ENCODE measurements around the gene PCDHGA4. TPM values are rescaled to one million over a fixed set of nuclear protein-coding genes. Genes with fewer than 3 reads are reported as not detected.
A peak's percentile ranks its signal among the peaks of the same experiment; 100 is the strongest.
"Not testable (repeated sequence)": the region's sequence is repeated elsewhere in the genome, so short reads cannot be mapped to it uniquely, and the experiment has no call there.

The PCDHGA4 gene
- total RNA-seq, 1 donor from 2014 or later = 0.75 TPM

DNA sequence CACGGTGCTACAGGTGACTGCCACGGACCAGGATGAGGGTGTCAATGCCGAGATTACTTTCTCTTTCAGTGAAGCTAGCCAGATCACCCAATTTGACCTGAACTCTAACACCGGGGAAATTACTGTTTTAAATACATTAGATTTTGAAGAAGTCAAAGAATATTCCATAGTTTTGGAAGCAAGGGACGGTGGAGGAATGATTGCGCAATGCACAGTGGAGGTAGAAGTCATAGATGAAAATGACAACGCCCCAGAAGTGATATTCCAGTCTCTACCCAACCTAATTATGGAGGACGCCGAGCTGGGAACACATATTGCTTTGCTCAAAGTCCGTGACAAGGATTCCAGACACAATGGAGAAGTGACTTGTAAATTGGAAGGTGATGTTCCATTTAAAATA, 33.8 kb downstream of the PCDHGA4 start:
- intact Hi-C loops (cut with micrococcal nuclease) = no loop called here
- TF ChIP-seq, protein P1, sequence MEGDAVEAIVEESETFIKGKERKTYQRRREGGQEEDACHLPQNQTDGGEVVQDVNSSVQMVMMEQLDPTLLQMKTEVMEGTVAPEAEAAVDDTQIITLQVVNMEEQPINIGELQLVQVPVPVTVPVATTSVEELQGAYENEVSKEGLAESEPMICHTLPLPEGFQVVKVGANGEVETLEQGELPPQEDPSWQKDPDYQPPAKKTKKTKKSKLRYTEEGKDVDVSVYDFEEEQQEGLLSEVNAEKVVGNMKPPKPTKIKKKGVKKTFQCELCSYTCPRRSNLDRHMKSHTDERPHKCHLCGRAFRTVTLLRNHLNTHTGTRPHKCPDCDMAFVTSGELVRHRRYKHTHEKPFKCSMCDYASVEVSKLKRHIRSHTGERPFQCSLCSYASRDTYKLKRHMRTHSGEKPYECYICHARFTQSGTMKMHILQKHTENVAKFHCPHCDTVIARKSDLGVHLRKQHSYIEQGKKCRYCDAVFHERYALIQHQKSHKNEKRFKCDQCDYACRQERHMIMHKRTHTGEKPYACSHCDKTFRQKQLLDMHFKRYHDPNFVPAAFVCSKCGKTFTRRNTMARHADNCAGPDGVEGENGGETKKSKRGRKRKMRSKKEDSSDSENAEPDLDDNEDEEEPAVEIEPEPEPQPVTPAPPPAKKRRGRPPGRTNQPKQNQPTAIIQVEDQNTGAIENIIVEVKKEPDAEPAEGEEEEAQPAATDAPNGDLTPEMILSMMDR (IDR thresholded peaks at IDR 0.05) = no peak
- Mint-ChIP-seq H3K4me3 (no peak overlapping the region), H3K36me3 (ENCODE audit: low read depth) (peaks cover 2% of the 10 kb centered on the region), H3K9me3 (peaks cover 29% of the 10 kb centered on the region), H3K4me1 (no peaks in the 10 kb centered on the region), H3K27me3 (peaks cover 60% of the 10 kb centered on the region), H3K27ac (no peak overlapping the region)
- ATAC-seq (ENCODE audit: low read depth) (no peak), DNase-seq (no peak)
- ChIA-PET POLR2A (no interaction called here), CTCF (no interaction called here)

DNA sequence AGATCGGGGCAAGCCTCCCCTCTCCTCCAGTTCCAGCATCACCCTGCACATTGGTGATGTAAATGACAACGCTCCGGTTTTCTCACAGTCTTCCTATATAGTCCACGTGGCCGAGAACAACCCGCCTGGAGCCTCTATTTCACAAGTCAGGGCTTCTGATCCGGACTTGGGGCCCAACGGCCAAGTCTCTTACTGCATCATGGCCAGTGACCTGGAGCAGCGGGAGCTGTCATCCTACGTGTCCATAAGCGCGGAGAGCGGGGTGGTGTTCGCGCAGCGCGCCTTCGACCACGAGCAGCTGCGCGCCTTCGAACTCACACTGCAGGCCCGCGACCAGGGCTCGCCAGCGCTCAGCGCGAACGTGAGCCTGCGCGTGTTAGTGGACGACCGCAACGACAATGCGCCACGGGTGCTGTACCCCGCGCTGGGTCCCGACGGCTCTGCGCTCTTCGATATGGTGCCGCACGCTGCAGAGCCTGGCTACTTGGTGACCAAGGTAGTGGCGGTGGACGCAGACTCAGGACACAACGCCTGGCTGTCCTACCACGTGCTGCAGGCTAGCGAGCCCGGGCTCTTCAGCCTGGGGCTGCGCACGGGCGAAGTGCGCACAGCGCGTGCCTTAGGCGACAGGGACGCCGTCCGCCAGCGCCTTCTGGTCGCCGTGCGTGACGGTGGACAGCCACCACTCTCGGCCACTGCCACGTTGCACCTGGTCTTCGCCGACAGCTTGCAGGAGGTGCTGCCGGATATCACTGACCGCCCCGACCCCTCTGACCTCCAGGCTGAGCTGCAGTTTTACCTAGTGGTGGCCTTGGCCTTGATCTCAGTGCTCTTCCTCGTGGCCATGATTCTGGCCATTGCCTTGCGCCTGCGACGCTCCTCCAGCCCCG, 34.6 kb downstream of the PCDHGA4 start:
- ChIA-PET POLR2A (no interaction called here), CTCF (no interaction called here)
- ATAC-seq (ENCODE audit: low read depth) (no peak), DNase-seq (no peak)
- TF ChIP-seq, protein P1 (IDR thresholded peaks at IDR 0.05) = no peak
- intact Hi-C loops (cut with micrococcal nuclease) = no loop called here
- Mint-ChIP-seq H3K27me3 (peaks cover 58% of the 10 kb centered on the region), H3K36me3 (ENCODE audit: low read depth) (peaks cover 2% of the 10 kb centered on the region), H3K4me3 (no peak overlapping the region), H3K9me3 (peaks cover 25% of the 10 kb centered on the region), H3K27ac (no peak overlapping the region), H3K4me1 (no peaks in the 10 kb centered on the region)

DNA sequence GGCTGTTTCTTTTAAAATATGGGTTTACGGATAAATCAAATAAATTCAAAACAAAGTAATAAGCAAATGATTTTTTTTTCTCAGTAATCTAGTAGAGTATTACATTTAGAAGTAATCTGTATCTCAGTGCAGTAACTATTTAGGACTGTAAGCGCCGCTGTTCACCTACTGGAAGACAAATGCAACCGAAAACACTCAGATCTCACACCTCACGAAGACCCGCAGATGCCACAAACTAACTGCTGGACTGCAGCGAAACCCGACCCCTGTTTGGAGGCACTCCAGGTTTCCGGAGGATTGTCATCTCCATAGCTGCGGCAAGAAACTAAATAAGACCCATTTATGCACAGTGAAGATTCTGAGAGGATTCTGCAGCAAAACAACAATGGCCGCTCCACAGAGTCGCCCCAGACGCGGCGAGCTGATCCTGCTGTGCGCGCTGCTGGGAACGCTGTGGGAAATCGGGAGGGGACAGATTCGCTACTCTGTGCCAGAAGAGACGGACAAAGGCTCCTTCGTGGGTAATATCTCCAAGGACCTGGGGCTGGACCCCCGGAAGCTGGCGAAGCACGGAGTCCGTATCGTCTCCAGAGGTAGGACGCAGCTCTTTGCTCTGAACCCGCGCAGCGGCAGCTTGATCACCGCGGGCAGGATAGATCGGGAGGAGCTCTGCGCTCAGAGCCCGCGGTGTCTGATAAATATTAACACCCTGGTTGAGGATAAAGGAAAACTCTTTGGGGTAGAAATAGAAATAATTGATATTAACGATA, 37.8 kb downstream of the PCDHGA4 start, which contains the start of gene PCDHGA8:
Gene PCDHGA8, plus strand, starts transcription at position 205 of the 770 bp plus-strand sequence. Its CDS starts 181 bp downstream, at position 386.
- POLR2A ChIA-PET = no interaction called here

DNA sequence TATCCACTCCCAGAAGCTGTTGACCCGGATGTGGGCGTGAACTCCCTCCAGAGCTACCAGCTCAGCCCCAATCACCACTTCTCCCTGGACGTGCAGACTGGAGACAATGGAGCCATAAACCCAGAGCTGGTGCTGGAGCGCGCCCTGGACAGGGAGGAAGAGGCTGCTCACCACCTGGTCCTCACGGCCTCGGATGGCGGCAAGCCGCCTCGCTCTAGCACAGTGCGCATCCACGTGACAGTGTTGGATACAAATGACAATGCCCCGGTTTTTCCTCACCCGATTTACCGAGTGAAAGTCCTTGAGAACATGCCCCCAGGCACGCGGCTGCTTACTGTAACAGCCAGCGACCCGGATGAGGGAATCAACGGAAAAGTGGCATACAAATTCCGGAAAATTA, 38.4 kb downstream of the PCDHGA4 start:
- peaks cover 53% of the 10 kb centered on the region for H3K27me3 Mint-ChIP-seq
- POLR2A ChIA-PET = no interaction called here
- TF ChIP-seq, protein P1 (IDR thresholded peaks at IDR 0.05) = no peak
- intact Hi-C loops (cut with micrococcal nuclease) = no loop called here
- peaks cover 19% of the 10 kb centered on the region for H3K9me3 Mint-ChIP-seq
- peaks cover 2% of the 10 kb centered on the region for H3K36me3 Mint-ChIP-seq (ENCODE audit: low read depth)
- H3K4me3 Mint-ChIP-seq = no peak overlapping the region
- no peak overlapping the region for H3K27ac Mint-ChIP-seq
- CTCF ChIA-PET = no interaction called here
- H3K4me1 Mint-ChIP-seq = no peaks in the 10 kb centered on the region
- DNase-seq = no peak
- no peak for ATAC-seq (ENCODE audit: low read depth)

More for the DNA sequence above, 37.8 kb downstream of the PCDHGA4 start, which contains the start of gene PCDHGA8:
- Mint-ChIP-seq H3K27me3 (peaks cover 54% of the 10 kb centered on the region), H3K4me1 (no peaks in the 10 kb centered on the region), H3K27ac (no peak within 1 kb of the TSS), H3K9me3 (peaks cover 19% of the 10 kb centered on the region), H3K36me3 (ENCODE audit: low read depth) (peaks cover 2% of the 10 kb centered on the region), H3K4me3 (no peak within 1 kb of the TSS)
- CTCF ChIA-PET = interaction anchor here (1.2 kb wide), 1 partner anchor 175 kb away, joined by 3 read pairs; no protein-coding TSS in a partner anchor
- intact Hi-C loops (cut with micrococcal nuclease) = no loop called here
- DNase-seq (no peak), ATAC-seq (ENCODE audit: low read depth) (no peak)
- TF ChIP-seq, protein P1 (IDR thresholded peaks at IDR 0.05) = no peak

DNA sequence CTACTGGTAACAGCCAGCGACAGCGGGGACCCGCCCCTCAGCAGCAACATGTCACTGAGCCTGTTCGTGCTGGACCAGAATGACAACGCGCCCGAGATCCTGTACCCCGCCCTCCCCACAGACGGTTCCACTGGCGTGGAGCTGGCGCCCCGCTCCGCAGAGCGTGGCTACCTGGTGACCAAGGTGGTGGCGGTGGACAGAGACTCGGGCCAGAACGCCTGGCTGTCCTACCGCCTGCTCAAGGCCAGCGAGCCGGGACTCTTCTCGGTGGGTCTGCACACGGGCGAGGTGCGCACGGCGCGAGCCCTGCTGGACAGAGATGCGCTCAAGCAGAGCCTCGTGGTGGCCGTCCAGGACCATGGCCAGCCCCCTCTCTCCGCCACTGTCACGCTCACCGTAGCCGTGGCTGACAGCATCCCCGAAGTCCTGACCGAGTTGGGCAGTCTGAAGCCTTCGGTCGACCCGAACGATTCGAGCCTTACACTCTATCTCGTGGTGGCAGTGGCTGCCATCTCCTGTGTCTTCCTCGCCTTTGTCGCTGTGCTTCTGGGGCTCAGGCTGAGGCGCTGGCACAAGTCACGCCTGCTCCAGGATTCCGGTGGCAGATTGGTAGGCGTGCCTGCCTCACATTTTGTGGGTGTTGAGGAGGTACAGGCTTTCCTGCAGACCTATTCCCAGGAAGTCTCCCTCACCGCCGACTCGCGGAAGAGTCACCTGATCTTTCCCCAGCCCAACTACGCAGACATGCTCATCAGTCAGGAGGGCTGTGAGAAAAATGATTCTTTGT, 39.8 kb downstream of the PCDHGA4 start:
- ATAC-seq (ENCODE audit: low read depth); DNase-seq; H3K27ac Mint-ChIP-seq; POLR2A ChIA-PET; H3K4me3 Mint-ChIP-seq; H3K4me1 Mint-ChIP-seq; intact Hi-C loops (cut with micrococcal nuclease); H3K36me3 Mint-ChIP-seq (ENCODE audit: low read depth): not testable (repeated sequence)
- Mint-ChIP-seq H3K9me3 (peaks cover 22% of the 10 kb centered on the region), H3K27me3 (peaks cover 52% of the 10 kb centered on the region)
- CTCF ChIA-PET = interaction anchor here (1.1 kb wide), 1 partner anchor 25 kb away, joined by 3 read pairs; the partner anchor contains the start of gene PCDHGB3

DNA sequence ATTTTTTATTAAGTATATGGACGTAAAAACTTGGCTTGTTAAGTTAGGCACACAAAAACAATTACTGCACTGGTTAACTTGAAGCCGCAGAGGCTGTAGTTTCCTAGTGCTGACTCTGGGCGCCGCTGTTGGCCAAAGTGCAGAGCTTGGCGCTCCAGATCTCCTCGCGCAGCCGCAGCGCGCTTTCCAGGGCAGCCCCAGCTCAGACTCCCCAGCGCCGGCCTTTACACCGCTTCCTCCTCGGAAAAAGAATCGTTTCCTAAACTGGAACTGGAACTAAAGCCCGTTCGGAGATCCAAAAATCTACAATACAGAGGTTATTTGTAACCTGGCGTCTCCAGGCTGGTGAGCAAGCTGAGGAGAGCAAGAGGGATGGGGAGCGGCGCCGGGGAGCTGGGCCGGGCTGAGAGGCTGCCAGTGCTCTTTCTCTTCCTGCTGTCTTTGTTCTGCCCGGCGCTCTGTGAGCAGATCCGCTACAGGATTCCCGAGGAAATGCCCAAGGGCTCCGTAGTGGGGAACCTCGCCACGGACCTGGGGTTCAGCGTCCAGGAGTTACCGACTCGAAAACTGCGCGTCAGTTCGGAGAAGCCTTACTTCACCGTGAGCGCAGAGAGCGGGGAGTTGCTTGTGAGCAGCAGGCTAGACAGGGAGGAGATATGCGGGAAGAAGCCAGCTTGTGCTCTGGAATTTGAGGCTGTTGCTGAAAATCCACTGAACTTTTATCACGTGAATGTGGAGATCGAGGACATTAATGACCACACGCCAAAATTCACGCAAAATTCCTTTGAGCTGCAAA, 43.1 kb downstream of the PCDHGA4 start, which contains the start of gene PCDHGB5:
Gene PCDHGB5, plus strand, starts transcription at position 192 of the 796 bp plus-strand sequence. Its CDS starts 181 bp downstream, at position 373.
- Mint-ChIP-seq H3K9me3 (peaks cover 17% of the 10 kb centered on the region), H3K27me3 (peaks cover 50% of the 10 kb centered on the region), H3K4me3 (peak within 1 kb of the TSS; percentile 60)
- CTCF ChIA-PET = interaction anchor here (0.7 to 1.8 kb wide), 7 partner anchors 10 to 169 kb away, joined by 3 to 6 read pairs (median 3); partner anchors contain the start of genes PCDHGA6, PCDHGB3 and PCDHGB6
- DNase-seq; H3K27ac Mint-ChIP-seq; POLR2A ChIA-PET; H3K36me3 Mint-ChIP-seq (ENCODE audit: low read depth); intact Hi-C loops (cut with micrococcal nuclease); H3K4me1 Mint-ChIP-seq: not testable (repeated sequence)
- ATAC-seq (ENCODE audit: low read depth) = peak; percentile 98
